CD1c-positive myeloid dendritic cell (primary cell): ENCODE results near the gene VPREB1.
"Not testable (repeated sequence)": the region's sequence is repeated elsewhere in the genome, so short reads cannot be mapped to it uniquely, and the experiment has no call there.

ENCODE experiments used
- DNase-seq: peaks from one replicate; pipeline ENCODE4 v3.0.0-alpha.2; 2016; ENCODE audit errors: extremely low spot score

The VPREB1 gene

DNA sequence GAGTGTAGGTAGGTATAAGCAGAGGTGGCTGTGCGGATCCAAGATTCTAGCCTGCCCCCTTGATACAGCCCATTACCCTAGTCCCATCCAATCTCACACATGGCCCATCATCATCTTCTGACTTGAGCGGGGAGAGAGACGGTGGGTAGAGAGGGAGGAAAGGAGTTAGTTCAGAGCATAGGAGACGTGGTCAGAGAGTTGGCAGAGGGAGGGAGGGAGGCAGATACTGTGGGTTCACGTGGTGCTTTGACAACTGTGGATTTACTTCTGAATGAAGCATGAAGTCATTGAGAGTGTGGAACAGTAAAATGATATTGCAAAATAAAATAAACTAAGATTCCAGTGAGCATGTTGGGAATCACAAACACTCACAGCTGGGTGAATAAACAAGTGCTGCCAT, 31.4 kb upstream of the VPREB1 start:
- DNase-seq: no peak

DNA sequence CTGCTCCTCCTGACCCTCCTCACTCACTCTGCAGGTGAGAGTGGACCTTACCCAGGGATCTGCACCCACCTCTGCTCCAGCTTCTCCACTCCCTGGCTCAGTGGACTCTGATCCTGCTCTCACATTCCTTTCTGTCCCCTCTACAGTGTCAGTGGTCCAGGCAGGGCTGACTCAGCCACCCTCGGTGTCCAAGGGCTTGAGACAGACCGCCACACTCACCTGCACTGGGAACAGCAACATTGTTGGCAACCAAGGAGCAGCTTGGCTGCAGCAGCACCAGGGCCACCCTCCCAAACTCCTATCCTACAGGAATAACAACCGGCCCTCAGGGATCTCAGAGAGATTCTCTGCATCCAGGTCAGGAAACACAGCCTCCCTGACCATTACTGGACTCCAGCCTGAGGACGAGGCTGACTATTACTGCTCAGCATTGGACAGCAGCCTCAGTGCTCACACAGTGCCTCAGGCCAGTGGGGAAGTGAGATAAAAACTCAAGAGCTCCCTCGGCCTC, 29.7 kb upstream of the VPREB1 start:
- no peak for DNase-seq

DNA sequence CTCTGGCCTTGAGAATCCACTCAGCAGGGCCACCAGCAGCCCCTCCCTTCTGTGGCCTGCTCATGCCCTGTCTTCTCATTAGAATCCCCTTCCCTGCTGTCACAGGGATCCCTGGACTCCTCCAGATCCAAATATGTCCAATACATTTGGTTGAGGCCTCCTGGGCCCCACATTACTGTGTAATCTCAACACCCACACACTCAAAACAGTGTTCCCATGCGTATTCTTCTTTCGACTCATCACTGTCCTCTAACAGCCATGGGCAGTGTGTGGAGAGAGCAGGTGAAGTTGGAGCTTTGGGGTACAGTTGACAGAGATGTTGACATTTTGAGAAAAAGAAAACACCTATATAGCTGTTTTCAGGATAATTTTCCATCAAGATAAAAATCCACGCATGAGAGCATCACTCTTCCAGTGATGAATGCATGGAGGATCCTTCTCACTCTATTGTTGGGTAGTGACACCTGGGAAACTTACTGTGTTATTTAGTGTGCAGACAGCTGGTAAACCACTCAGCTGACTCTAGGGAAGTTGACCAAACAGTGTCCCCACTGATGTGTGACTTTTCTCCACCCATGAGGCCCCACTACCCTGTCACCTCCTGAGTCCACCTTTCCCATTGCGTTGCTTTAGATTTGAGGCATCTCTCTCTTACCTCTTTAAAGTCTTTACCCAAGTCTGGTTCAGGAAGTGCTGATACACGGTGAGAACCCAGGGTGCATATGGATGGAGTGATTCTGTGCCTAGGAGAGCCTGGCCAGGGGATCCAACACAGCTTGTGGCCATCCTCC, 28.7 kb upstream of the VPREB1 start:
- no peak for DNase-seq

DNA sequence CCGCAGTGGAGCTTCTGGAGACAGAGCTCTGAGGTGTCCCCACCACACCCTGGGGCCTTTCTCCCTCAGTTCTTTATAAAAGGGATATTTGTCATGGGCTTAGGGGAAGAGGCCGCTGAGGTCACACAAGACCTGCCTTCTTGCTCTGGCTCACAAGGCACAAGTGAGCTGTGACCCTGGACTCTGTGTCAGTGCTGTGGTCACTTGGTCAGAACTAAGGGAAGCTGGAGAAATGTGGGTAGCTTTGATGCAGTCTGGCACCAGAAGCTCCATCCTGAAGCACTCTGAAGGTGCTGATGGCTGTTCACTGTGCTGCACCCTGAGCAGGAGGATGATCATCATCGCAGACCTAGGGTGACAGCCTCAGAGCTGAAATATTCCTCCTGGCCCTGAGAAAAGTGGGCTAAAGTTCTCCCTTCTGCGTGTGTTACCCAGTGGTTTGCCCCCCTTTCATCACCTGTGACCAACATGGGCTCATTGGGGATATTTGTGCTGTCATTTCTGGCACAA, 28.1 kb upstream of the VPREB1 start:
- no peak for DNase-seq

DNA sequence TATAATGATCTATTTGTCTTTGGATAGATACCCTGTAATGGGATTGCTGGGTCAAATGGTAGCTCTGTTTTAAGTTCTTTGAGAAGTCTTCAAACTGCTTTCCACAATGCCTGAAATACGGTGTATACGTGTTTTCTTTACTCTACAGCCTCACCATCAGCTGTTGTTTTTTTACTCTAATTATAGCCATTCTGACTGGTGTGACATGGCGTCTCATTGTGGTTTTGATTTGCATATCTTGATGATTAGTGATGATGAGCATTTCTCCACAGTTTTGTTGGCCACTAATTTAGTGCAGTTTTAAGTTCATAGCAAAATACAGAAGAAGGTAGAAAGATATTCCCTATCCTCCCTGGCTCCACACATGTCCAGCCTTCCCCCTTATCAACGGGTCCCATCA, 26.3 kb upstream of the VPREB1 start:
- no peak for DNase-seq

DNA sequence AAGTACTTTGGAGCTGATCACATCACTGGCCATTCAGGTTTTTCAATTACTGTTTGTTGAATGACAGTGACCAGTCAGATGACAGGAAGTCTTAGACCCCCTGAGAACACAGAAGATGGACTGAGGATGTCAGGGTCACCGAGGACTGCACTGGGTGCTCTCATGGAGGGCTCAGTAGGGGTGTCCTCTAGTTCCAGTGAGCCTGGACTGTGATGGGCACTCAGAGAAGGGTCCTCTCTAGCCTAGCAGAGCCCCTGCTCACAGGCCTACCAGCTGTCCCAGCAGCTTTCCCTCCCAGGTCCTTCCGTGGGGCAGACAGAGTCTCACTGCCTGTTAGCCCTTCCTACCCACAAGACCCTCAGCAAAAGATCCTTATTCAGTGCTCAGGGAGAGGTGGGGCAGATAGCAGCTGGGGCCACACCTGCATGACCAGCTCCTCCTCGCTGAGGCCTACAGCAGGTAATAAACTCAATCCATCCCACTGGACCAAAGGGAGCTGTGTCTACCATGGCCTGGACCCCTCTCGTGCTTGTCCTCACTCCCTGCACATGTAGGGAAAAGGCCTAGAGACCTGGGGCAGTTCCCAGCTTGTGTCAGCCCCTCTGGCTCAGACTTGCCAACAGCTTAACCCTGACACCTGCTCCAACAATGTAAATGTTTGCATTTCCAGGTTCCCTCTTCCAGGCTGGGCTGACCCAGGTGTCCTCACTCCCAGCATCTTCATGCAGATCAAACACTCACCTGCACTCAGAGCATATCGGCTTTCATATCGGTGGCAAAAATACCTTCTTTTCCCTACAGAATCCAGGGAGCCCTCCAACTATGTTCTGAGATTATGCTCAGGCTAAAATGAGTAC, 25.2 kb upstream of the VPREB1 start:
- DNase-seq: no peak

DNA sequence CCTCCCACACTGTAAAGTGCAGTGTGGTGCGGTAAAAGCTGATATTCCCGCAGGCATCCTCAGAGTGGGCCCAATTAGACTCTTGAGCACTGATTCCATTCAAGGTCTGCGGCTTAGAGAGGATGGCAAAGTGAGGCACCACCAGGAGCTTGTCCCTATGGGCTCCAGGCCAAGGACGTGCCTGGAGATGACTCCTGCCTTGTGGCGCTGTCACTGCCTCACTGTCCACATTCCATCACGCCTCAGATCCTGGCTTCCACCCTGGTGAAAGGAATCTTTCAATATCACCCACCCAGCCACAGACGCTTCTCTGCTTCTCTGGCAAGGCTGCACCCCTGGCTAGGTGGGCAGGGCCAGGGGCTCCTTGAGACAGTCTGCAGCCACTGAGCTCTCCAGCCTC, 23.5 kb upstream of the VPREB1 start:
- DNase-seq: not testable (repeated sequence)

DNA sequence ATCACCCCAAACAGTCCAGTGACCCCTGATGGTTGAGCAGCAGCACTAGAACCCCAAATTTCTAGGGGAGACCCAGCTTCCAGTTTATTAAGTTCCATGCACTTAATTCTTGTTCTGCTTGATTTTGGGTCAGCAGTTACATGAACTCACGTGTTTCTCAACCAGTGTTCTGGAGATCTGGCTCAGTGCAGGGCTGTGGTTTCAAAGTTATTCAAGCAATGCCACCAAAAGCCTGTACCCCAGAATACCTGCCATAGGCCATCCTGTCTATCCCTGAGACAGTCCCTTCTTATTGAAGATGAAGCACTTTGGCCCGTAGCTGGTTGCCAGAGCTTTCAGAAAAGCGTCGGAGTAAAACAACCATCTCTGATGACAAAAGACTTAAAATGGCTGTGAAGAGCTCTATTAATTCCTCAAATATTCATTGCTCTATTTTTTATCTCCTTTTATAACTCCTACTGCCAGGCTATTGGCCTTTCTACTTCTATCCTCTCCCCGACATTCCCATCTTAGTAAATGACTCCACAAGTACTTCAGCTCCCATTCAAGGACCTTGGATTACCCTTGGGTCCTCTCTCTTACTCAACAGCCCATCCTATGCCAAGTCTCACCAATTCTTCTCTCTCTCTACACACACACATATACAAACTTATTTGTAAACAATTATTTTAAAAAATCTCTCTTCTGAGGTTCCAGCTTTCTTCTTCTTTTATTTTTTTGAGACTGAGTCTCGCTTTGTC, 18.0 kb upstream of the VPREB1 start:
- DNase-seq: no peak

DNA sequence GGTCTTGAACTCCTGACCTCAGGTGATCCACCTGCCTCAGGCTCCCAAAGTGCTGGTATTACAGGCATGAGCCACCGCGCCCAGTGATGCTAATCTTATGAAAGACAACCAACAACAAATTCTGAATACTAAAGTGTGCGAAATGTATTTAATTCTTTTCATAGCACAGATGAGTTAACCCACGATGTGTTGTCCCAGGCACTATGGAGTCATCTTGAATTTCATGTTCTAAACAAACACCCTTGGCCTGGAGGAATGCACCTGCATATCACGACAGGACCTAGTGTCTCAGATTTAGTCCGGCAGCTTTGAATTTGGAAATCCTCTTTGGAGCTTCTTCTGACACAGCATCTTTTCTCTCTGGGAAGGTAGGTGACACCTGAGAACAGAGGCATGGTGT, 16.2 kb upstream of the VPREB1 start:
- DNase-seq: no peak

DNA sequence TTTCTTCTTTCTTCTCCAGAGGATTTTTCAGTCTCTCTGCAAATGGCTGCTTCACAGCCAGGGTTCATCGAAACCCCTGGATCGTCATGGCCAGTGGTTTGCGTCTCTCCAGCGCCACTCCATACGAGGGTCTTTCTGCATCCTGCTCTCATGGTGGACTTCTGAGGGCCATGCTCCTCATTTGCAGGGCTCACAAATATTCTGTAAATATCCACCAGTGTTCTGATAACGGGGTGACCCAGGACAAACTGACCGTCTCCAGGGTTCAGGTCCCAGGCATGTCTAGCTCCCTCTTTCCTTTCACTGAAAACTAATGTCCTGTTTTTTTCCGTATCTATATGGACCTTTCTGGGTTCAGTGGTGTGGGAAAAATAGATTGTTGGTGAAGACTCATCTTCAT, 15.7 kb upstream of the VPREB1 start:
- no peak for DNase-seq

DNA sequence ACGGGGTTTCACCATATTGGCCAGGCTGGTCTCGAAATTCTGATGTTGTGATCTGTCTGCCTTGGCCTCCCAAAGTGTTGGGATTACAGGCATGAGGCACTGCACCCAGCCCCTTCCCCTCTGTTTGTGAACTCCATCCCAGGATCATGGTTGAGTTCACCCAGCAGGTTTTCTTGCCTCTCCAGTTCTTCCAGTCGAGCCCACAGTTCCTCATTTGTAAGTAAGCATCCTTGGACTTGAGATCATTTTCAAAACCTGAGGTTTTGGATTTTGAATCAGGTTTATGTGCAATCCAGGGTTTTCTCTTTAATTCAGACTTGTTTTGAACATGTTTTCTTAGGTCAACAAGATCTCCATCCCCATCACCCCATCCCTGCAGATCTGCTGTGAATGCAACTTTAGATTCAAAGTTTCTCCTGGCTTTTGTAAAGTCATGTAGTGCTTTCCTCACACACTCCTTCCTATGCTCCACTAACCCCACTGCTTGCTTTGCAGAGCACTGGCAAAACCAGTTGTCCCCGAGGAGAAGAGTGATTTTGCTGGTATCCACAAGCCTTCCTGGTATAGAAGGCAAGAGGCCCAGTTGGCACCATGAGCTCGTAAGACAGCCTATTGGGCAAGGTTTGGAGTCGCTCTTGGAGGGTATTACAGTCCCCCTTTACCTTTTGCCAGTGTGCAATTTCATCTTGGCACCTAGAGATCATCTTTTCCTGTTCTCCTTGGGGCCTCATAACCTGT, 14.7 kb upstream of the VPREB1 start:
- DNase-seq: no peak

DNA sequence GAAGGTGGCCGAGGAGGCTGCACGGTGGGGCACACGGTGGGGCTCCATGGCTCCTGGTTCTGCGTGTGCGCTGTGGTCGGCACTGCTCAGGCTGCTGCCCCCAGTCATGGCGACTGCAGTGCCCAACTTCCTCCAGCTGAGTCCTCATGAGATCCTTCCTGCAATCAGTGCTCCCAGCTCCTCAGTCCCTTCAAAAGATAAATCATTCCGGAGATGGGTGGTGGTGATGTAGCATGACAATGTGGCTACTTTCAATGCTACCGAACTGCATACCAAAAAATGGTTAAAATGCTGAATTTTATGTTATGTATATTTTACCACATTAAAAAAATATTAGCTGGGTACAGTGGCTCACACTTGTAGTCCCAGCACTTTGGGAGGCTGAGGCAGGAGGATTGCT, 14.1 kb upstream of the VPREB1 start:
- DNase-seq: no peak

DNA sequence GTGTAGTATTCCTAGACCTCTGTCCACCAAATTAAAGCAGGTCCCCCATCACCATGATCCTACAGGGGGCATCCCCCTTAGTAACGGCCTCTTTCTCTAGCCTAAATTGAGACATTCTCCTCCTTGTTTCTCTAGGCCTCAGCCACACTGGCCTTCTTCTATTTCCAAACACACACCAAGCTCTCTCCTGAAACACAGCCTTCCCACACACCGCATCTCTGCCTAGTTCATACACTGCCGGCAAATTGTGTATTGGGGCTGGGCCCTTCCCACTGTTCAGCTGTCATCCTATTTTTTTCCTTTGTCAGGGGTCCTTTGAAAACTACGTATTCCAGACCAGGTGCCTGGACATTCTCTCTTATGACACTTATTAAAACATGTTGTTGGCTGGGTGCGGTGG, 11.5 kb upstream of the VPREB1 start:
- DNase-seq: no peak

DNA sequence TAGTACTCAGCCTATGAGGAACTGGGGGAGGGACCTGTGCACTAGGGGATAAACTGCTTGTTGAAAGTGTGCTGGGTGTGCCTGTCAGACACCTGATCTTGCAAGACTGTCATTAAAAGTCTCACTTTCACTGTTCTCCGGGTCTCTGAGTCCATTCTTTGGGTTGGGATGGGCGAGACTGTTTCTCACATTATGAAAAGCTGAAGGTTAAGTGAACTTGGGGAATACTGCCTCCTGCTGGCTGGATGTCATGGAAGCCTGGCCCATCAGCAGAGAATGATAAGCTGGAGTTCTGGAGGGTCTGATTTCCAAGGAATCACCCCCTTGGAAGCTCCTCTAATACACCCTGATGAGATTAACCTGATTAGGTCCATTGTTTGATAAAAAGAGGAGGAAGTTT, 9.0 kb upstream of the VPREB1 start:
- DNase-seq: peak; percentile 64

DNA sequence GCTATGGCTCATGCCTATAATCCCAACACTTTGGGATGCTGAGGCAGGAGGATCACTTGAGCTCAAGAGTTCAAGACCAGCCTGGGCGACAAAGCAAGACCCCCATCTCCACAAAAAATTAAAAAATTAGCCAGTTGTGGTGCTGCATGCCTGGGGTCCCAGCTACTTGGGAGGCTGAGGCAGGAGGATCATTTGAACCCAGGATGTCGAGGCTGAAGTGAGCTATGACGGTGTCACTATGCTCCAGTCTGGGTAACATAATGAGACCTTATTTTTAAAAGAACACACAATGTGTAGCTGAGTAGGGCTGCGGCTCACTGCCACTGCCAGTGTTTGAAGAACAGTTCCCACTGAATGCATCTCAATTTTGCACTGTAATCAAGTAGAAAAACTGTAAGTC, 7.1 kb upstream of the VPREB1 start:
- DNase-seq: no peak

DNA sequence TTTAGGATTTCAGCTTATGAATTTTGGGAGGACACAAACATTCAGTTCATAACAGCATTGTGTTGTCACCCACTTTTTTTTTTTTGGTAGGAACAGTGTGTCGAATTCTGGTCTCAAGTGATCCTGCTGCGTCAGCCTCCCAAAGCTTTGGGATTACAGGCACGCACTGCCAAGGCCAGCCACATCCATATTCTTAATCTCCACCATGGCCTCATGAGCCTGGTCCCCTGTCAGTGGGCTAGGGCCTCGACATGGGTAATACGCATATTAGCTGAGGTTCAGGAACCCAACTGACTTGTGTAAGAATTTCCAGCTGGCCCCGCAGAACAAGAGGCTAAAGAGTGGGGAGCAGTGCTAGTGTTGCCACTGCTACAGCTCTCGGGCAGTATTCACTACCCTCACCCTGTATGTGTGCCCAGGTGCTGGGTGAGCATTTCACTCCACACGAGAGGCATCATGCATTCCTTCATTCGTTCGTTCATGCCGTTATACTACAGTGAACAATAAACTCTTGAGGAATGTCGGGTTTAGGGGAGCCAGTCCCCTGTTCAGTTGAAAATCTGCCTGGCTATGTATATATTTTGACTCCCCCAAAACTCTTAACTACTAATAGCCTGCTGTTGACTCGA, 5.2 kb upstream of the VPREB1 start:
- no peak for DNase-seq

DNA sequence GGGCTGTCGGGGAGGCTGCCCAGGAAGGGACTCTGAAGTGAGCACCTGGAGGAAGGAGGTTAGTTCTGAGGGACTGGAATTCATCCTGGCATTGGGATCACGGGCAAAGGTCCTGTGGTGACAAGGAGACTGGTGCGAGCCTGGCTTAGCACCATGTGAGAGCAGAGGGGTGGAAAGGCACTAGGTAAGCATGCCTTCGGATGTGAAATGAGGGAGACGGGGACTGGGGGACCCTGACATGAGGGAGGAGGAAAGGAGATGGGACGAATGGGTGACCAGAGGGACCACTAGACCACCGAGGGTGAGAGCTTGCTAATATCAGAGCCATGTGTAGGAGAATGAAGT, 3.1 kb upstream of the VPREB1 start:
- no peak for DNase-seq

DNA sequence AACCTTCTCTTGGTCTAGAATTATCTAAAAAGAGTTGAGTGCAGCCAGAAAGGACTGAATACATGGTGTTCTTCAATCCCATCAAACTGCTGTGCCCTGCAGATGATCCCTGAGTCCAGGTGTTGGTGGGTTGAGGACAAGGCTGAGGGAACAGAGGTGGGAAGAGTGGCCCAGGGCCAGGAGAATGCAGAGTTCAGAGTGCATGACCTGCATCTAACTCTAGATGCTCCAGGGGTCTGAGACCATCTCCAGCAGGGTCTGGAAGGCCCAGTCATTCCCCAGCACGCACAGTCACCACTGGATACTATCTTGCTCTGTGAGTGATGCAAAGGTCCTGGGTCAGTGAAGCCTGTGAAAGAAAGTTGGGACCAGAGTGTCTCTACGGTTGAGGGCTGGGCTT, 2.1 kb upstream of the VPREB1 start:
- DNase-seq: no peak

DNA sequence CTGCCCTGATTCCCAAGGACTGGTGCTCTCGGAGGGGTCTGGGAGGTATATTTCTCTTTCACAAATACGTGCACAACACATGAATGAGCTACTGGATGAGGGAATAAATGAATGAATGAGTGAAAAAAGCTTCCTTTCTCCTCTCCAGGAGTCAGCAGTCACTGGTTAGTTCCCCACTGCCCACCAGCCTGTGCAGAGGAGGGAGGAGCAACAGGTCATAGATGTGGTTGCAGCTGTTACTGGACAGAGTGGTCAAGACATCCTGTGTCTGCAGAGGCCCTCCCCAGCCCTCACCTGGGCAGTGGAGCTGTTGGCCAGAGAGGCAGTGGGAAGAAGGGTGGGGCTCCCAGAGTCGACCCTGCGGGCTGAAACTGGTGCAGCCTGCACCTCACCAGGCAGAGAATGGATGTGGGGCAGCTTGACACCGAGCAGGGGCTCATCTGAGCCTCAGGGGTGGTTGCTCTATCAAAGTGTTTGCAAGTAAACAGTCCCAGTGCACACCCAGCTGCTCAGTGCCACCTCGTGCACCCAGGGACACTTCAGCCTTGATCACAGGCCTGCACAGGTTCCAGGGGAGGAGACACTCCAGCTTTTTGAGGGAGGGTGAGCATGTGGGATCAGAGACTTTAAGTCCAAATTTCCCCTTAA, 1.4 kb upstream of the VPREB1 start:
- no peak for DNase-seq

DNA sequence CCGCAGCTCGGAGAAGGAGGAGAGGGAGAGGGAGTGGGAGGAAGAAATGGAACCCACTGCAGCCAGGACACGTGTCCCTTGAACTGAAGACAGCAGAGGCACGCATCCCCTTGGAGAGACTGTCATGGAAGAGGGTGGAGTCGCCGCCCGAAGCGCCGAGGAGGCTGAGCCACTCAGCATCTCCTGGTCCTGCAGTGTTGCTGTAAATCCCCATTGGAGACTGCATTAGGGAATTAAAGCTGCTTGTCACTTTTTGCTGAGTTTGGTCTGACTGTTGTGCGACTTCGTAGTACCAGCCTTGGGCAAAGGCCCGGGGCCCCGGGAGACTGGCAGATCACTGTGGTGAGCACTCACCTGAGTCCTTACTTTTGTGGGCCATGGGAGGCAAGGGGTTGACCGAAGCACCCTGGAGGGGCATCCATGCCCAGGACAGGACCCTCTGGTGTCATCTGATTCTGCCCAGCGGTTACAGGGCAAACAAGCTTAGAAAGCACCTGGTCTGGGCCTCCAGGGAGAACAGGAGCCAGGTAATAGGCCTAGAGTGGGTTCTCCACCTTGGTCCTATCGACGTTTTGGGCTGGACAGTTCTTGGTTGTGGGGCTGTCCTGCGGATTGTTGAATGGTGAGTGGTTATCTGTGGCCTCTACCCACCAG, 797 bp downstream of the VPREB1 start:
- DNase-seq: no peak
